SH-SY5Y (cell line): ENCODE data around the gene NOM1.

Source experiments
- GATA2 ChIP-seq: IDR thresholded peaks from 2 replicates; pipeline ENCODE4 v1.6.1; 2011; ENCODE audit warnings: mild to moderate bottlenecking, low read depth, low read length
- GATA3 ChIP-seq: IDR thresholded peaks from 2 replicates; pipeline ENCODE4 v1.6.1; 2011; ENCODE audit warnings: low read depth, mild to moderate bottlenecking, low read length, moderate library complexity

- no peak for TF ChIP-seq GATA3
- no peak for TF ChIP-seq GATA2
These were observed 68.3 kb downstream of the NOM1 start for GRCh38 chr7:157017603-157018327.
